Loucy (cell line): ENCODE results near the gene CALML3.

Experiments used
- H2AFZ ChIP-seq: fragments of 200-600 bp; sonication (generic); 2 replicates; pipeline ENCODE4 v1.6.0; 2016; ENCODE audit warnings: antibody characterized with exemption, mild to moderate bottlenecking, low read length, moderate library complexity
- H3F3A ChIP-seq: fragments of 200-600 bp; 2 replicates; pipeline ENCODE4 v1.6.0; 2016; ENCODE audit warnings: antibody characterized with exemption, low read depth, mild to moderate bottlenecking
- H3K27me3 ChIP-seq: fragments of 200-600 bp; sonication (generic); 2 replicates; pipeline ENCODE4 v1.6.1; 2014; ENCODE audit warnings: low read length, mild to moderate bottlenecking; ENCODE audit not compliant: insufficient read depth, poor library complexity, severe bottlenecking
- H3K36me3 ChIP-seq: fragments of 200-600 bp; sonication (generic); 2 replicates; pipeline ENCODE4 v1.6.1; 2016; ENCODE audit warnings: low read length; ENCODE audit not compliant: insufficient read depth
- H3K4me1 ChIP-seq: fragments of 200-600 bp; sonication (generic); 2 replicates; pipeline ENCODE4 v1.5.1; 2014; ENCODE audit warnings: low read length, mild to moderate bottlenecking; ENCODE audit not compliant: insufficient read depth, poor library complexity, severe bottlenecking
- H3K4me2 ChIP-seq: fragments of 200-600 bp; sonication (generic); 2 replicates; pipeline ENCODE4 v1.6.0; 2014; ENCODE audit warnings: antibody characterized with exemption, low read length, low read depth, mild to moderate bottlenecking; ENCODE audit not compliant: poor library complexity, severe bottlenecking
- H3K4me3 ChIP-seq: fragments of 200-600 bp; sonication (generic); 2 replicates; pipeline ENCODE4 v1.5.1; 2014; ENCODE audit warnings: low read length, mild to moderate bottlenecking, mixed read lengths; ENCODE audit not compliant: poor library complexity, severe bottlenecking
- H3K79me2 ChIP-seq: fragments of 200-600 bp; sonication (generic); 2 replicates; pipeline ENCODE4 v1.6.1; 2014; ENCODE audit warnings: low read length; ENCODE audit not compliant: insufficient read depth
- H3K9ac ChIP-seq: fragments of 200-600 bp; sonication (generic); 2 replicates; pipeline ENCODE4 v1.6.0; 2014; ENCODE audit warnings: mild to moderate bottlenecking, low read depth, low read length, moderate library complexity; ENCODE audit not compliant: poor library complexity, severe bottlenecking
- H3K9me2 ChIP-seq: fragments of 200-600 bp; sonication (generic); replicated peaks from 2 replicates; pipeline ENCODE4 v1.6.1; 2016; ENCODE audit warnings: low read depth, low read length, mixed read lengths
- H3K9me3 ChIP-seq: fragments of 200-600 bp; sonication (generic); 2 replicates; pipeline ENCODE4 v1.6.1; 2014; ENCODE audit warnings: mild to moderate bottlenecking, antibody characterized with exemption, low read length, low read depth; ENCODE audit not compliant: insufficient read depth
- H4K20me1 ChIP-seq: fragments of 200-600 bp; sonication (generic); 2 replicates; pipeline ENCODE4 v1.6.0; 2014; ENCODE audit warnings: antibody characterized with exemption, low read length, mild to moderate bottlenecking; ENCODE audit not compliant: insufficient read depth, poor library complexity, severe bottlenecking
- CTCF ChIP-seq: fragments of 200-600 bp; sonication (generic); conservative IDR thresholded peaks from 2 replicates; pipeline ENCODE4 v1.5.1; 2014; ENCODE audit warnings: mild to moderate bottlenecking, antibody characterized with exemption, low read length
- EZH2phosphoT487 ChIP-seq: fragments of 200-600 bp; IDR thresholded peaks from 2 replicates; pipeline ENCODE4 v1.6.1; 2018; ENCODE audit warnings: antibody characterized with exemption, mild to moderate bottlenecking, moderate library complexity, borderline replicate concordance

CALML3 gene

DNA sequence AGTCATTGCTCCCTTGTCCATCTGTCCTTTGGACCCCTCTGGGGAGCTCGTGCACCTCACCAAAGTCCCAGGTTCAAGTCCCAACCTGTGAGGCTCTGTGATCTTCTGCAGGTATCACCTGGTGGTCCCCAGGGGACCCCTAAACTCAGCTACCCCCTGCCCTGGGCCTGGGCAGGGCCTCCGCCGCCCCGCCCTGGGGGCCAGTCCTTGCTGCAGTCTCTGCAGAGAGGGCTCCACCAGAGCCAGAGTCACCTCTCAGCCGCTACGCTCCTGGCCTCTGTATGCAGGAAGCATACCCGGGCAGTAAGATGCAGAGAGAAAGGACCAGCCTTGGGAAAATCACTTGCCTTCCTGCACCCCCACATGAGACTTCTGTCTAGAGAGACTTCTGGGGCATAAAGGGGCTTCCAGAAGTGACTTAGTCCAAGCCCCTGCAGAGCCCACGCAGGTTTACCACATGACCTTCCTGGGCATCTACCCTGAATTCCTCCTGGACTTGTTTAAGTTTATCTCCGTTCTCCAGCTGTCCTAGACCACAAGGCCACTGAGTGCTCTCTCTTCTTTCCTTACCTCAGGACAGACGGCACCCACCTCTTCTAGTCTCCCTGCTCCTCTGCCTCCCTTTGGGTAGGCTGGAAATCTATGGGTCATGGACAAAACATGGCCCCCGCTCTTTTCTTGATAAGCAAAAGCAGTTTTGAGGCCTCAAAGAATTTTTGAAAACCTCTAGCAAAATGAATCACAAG lies 46.6 kb upstream of the CALML3 start:
- Histone ChIP-seq H3F3A (no peaks in the 10 kb centered on the region), H3K9ac (no peak overlapping the region), H3K36me3 (no peaks in the 10 kb centered on the region), H3K4me1 (peaks cover 5% of the 10 kb centered on the region), H3K9me2 (no peaks in the 10 kb centered on the region), H3K79me2 (no peaks in the 10 kb centered on the region), H3K27me3 (no peaks in the 10 kb centered on the region), H2AFZ (no peak overlapping the region), H3K4me2 (no peak overlapping the region), H3K4me3 (no peak overlapping the region), H4K20me1 (no peaks in the 10 kb centered on the region), H3K9me3 (no peaks in the 10 kb centered on the region)
- TF ChIP-seq EZH2phosphoT487 (no peak), CTCF (no peak)

- no peak overlapping the region for H2AFZ ChIP-seq
- H4K20me1 ChIP-seq: no peaks in the 10 kb centered on the region
- TF ChIP-seq CTCF (no peak), EZH2phosphoT487 (no peak)
- H3F3A ChIP-seq: no peaks in the 10 kb centered on the region
- H3K4me3 ChIP-seq: no peak overlapping the region
- no peaks in the 10 kb centered on the region for H3K79me2 ChIP-seq
- peaks cover 5% of the 10 kb centered on the region for H3K4me1 ChIP-seq
- H3K9ac ChIP-seq: peak overlapping the region; percentile 2
- no peaks in the 10 kb centered on the region for H3K9me3 ChIP-seq
- no peaks in the 10 kb centered on the region for H3K9me2 ChIP-seq
- H3K36me3 ChIP-seq: no peaks in the 10 kb centered on the region
- H3K27me3 ChIP-seq: no peaks in the 10 kb centered on the region
- H3K4me2 ChIP-seq: no peak overlapping the region
Measured at GRCh38 chr10:5478694-5479305, 46.0 kb upstream of the CALML3 start.

DNA sequence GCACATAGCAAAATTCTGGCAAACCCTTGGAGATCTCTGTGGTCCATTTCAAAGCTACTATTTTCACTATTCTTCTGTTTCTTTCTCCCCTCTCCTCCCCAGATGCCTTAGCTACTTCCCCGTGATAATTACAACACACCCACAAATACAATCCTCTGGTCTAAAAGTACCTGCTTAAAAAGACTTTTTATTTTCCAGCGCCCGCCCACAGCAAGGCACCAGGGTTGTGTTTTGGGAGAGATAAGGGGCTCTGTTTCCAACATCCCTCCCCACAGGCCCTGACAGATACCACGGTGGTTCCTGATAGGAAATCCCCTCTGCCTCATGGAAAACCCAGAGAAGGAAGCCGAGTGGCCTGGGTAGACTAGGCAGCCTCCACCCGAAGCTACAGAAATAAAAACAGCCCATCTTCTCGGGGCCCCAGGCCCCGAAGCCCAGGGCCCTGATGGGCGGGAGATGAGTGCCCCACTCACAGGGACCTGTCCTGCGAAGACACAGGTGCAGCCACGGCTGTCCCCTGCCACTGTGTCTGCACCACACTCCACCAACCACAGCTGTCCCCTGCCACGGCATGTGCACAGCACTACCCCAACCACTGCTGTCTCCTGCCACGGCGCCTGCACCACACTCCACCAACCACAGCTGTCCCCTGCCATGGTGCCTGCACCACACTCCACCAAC lies 45.1 kb upstream of the CALML3 start:
- Histone ChIP-seq H3K4me2 (no peak overlapping the region), H2AFZ (peak overlapping the region; percentile 25; the same call in 1 of the 2 replicates), H3K27me3 (no peaks in the 10 kb centered on the region), H3K36me3 (no peaks in the 10 kb centered on the region), H3K4me3 (no peak overlapping the region), H3K4me1 (peaks cover 5% of the 10 kb centered on the region), H3K9me3 (no peaks in the 10 kb centered on the region), H3K9me2 (no peaks in the 10 kb centered on the region), H3K9ac (peak overlapping the region; percentile 2), H3F3A (no peaks in the 10 kb centered on the region), H4K20me1 (no peaks in the 10 kb centered on the region), H3K79me2 (no peaks in the 10 kb centered on the region)
- TF ChIP-seq EZH2phosphoT487 (no peak), CTCF (no peak)
